ENCODE data around the gene SELPLG.
"Not testable (repeated sequence)": the region's sequence is repeated elsewhere in the genome, so short reads cannot be mapped to it uniquely, and the experiment has no call there.

The SELPLG gene

GRCh38 chr12:108635997-108636808, 2.5 kb upstream of the SELPLG start:
- no peak overlapping the region for H3K4me3 ChIP-seq (ENCODE audit: low read depth, low read length)
- TF ChIP-seq CTCF (IDR thresholded peaks at IDR 0.05; ENCODE audit: borderline replicate concordance, insufficient read depth, low read depth, low read length): no peak

GRCh38 chr12:108635201-108635996, 1.7 kb upstream of the SELPLG start:
- no peak for TF ChIP-seq CTCF (IDR thresholded peaks at IDR 0.05; ENCODE audit: borderline replicate concordance, insufficient read depth, low read depth, low read length)
- peak overlapping the region; percentile 11 for H3K4me3 ChIP-seq (ENCODE audit: low read depth, low read length)

GRCh38 chr12:108634341-108634751, 652 bp upstream of the SELPLG start:
- no peak for TF ChIP-seq CTCF (IDR thresholded peaks at IDR 0.05; ENCODE audit: borderline replicate concordance, insufficient read depth, low read depth, low read length)
- H3K4me3 ChIP-seq (ENCODE audit: low read depth, low read length): no peak overlapping the region

GRCh38 chr12:108633081-108633533, 587 bp downstream of the SELPLG start:
- peak overlapping the region; percentile 47 for H3K4me3 ChIP-seq (ENCODE audit: low read depth, low read length)

GRCh38 chr12:108631261-108631660, 2.4 kb downstream of the SELPLG start:
- H3K4me3 ChIP-seq (ENCODE audit: low read depth, low read length): not testable (repeated sequence)

More at GRCh38 chr12:108633081-108633533, 587 bp downstream of the SELPLG start:
- no peak for TF ChIP-seq CTCF (IDR thresholded peaks at IDR 0.05; ENCODE audit: borderline replicate concordance, insufficient read depth, low read depth, low read length)

GRCh38 chr12:108630481-108631207, 3.0 kb downstream of the SELPLG start:
- H3K4me3 ChIP-seq (ENCODE audit: low read depth, low read length): no peak overlapping the region
- no peak for TF ChIP-seq CTCF (IDR thresholded peaks at IDR 0.05; ENCODE audit: borderline replicate concordance, insufficient read depth, low read depth, low read length)

- H3K4me3 ChIP-seq (ENCODE audit: low read depth, low read length): no peak overlapping the region
- TF ChIP-seq CTCF (IDR thresholded peaks at IDR 0.05; ENCODE audit: borderline replicate concordance, insufficient read depth, low read depth, low read length): no peak
These were observed 3.7 kb downstream of the SELPLG start for GRCh38 chr12:108629824-108630476.

Data from GM12875 (cell line).